Hindlimb muscle (tissue), 1 donor: Measurements from ENCODE around the gene DUOX1. TPM values are rescaled to one million over a fixed set of nuclear protein-coding genes. Genes with fewer than 3 reads are reported as not detected.
A peak's percentile ranks its signal among the peaks of the same experiment; 100 is the strongest.

Experiments
- DNase-seq: peaks from one replicate; pipeline ENCODE4 v3.0.0-alpha.2; 2013
- polyA plus RNA-seq: library from polyadenylated mRNA; unstranded; fragments of 120-200 nt; gene quantifications from one replicate; pipeline ENCODE4 v1.2.1, GENCODE V29; 2013; ENCODE audit not compliant: insufficient read length

The DUOX1 gene
- polyA plus RNA-seq, 1 donor, result 1.8 TPM

- DNase-seq, result no peak
These were observed 14.2 kb downstream of the DUOX1 start for GRCh38 chr15:45143946-45144345.

DNA sequence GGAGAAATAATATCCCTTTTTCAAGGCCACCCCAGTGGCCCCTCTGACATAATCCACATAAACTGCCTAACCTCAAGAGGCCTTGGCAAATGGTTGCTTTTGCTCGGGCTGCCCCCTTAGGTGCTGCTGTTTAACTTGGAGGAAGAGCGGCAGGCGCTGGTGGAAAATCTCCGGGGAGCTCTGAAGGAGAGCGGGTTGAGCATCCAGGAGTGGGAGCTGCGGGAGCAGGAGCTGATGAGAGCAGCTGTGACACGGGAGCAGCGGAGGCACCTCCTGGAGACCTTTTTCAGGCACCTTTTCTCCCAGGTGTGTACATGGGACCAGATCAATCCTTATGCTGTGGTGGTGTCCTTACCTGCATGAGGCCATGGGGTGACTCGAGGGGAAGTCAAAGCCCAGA lies 15.0 kb downstream of the DUOX1 start:
- DNase-seq, result no peak

DNA sequence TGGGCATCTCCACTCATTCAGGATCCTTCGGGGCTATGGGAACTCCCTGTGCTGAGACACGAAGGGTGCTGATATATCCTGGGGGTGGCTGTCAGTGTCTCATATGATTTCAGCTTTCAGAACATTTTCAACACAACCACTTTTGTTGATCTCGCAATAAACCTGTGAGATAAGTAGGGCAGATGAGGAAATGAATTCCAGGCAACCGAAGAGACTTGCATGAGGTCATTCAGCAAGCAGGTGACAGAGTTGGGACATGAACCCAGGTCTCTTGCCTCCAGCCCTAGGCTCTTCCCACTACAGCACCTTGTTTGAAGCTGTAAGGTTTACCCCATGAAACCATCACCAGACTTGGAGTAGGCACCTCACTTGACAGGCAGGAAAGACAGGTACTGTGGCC lies 16.6 kb downstream of the DUOX1 start:
- DNase-seq, result no peak

GRCh38 chr15:45147606-45148005 lies 17.8 kb downstream of the DUOX1 start:
- no peak for DNase-seq

DNA sequence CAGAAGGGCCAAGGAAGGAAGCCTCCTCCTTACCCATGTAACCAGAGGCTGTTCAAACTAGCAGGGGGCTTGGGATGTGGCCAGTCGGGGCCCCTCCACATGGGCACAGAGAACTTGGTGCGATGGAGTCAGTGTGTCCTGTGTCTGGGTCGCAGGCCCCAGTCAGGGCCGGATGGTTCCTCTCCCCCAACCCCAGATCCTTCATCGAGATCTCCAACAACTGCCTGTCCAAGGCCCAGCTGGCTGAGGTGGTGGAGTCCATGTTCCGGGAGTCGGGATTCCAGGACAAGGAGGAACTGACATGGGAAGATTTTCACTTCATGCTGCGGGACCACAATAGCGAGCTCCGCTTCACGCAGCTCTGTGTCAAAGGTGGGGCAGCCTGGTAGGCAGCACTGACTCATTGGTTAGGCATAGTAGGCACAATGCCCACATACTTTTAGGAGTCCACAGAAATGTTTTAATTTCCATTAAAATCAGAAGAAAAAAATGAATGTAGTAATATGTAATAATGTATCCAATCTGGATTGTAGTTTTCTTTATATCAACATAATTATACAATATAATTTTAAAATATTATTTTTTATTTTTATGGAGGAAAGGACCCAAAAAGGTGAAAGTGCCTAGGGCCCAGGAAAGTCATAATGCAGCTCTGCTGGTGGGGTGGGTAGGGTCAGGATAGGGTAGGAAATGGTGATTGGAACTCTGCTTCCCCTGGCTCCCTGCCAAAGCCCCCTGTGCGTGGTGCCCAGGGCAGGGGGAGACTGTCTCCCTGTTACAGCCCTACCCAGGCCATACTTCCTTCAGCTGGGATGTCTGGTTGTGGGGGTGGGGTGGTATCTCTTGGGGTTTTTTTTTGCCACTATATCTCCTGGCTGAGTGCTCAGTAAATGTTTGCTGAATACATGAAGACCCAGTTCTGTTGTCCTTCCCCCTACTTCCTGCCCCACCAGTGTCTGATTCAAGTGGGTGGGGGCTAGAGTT lies 18.6 kb downstream of the DUOX1 start:
- no peak for DNase-seq

- no peak for DNase-seq
These were observed 19.3 kb downstream of the DUOX1 start for GRCh38 chr15:45149060-45149459.

DNA sequence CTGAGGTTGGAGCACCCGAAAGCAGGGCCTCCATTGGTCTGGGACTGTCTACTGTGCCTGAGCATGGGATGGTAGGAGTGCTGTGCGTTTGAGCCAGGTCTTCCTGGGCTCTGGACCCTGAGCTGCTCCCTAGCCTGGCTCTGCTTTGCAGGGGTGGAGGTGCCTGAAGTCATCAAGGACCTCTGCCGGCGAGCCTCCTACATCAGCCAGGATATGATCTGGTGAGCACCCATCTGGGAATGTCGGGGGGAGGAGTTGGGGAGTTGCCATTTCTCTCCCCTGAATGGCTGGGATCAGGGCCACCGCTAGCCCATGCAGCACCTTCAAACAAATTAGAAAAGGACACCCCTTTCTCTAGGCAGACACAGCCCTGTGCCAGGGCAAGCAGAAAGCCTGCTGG lies 20.7 kb downstream of the DUOX1 start:
- no peak for DNase-seq

DNA sequence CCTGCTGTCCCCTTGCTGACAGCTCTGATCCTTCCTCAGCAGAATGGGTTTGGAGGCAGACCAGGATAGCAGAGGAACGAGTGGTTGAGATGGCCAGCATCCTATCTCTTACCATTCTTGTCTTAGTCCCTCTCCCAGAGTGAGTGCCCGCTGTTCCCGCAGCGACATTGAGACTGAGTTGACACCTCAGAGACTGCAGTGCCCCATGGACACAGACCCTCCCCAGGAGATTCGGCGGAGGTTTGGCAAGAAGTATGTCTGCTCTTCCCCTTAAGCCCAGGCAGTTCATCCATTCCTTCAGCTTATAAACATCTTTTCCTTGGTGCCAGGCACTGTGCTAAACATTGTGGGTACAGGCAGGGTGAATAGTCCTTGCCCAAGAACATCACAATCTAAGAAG lies 21.2 kb downstream of the DUOX1 start:
- no peak for DNase-seq

DNA sequence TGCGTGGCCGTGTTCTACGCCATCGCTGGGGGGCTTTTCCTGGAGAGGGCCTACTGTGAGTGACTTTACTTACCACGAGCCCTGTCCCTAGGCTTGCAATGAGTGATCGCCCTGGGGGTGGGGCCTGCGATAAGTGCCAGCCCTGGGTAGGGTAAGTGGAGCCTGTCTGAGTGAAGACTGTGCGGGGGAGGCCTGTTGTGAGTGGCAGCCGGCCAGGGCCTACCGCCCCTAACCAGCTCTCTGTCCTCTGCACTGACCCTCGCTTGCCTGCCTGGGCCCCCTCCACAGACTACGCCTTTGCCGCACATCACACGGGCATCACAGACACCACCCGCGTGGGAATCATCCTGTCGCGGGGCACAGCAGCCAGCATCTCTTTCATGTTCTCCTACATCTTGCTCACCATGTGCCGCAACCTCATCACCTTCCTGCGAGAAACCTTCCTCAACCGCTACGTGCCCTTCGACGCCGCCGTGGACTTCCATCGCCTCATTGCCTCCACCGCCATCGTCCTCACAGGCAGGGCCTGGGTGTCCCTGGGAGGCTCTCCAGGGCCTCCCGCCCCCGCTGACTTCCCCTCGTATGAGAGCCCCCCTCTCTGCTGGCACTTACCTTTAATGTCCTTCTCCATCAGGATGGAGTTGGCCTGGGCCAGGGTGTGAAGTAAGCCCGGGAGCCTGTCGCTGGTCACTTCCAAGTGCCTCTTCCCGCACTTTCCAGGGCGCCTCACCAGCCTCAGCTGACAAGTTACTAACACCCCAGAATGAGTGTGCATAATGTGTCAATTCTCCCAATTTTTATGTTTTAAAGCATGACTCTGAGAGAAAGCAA lies 22.4 kb downstream of the DUOX1 start:
- no peak for DNase-seq

DNA sequence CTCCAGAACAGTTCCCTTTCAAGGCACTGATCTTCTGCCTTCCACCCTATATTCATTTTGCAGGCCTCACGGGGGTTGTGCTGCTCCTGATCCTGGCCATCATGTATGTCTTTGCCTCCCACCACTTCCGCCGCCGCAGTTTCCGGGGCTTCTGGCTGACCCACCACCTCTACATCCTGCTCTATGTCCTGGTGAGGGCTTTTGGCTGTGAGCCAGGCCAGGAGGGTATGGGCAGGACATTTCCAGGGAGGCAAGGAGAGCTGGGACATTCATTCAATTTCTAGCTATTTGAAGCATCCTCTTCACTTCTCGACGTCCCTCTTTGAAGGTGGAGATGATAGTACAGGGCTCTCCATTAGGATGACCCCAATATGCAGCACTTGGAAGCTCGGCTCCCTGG lies 25.9 kb downstream of the DUOX1 start:
- no peak for DNase-seq

DNA sequence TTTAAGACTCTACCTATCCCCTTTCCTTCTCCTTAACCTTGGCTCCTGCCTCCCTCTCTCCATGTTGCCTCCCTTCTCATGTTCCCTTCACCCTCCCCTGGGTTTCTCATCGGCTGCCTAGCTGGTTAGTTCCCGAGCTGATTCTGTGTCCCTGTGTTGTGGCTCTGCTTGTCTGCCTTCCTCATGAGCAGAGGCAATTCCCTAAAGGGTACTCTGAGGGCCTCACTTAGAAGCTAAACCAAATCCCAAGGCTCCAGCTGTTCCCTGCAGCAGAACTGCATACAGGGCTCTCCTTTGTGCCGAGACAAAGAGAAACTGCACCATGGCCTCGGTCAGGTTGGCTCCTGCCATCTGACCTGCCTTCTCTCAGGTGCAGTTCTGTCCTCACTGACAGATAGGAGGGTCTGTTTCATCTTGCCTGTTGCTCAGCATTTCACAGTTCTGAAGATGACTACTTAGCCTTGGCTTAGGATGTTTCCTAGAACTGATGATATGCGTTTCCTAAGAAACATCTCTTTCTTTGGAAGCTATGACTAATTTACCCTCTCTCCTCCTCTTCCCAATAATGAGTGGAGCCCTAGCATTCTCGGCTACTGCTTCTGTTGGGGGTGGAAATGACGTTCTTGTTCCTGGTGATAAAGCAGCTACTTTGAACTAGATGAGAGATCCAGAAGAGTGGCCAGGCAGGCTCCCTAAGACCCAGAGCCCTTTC lies 27.1 kb downstream of the DUOX1 start:
- no peak for DNase-seq

- DNase-seq, result no peak
These were observed 28.2 kb downstream of the DUOX1 start for GRCh38 chr15:45157974-45158373.

GRCh38 chr15:45161666-45162065 lies 31.9 kb downstream of the DUOX1 start:
- DNase-seq, result no peak

- peak; percentile 69 for DNase-seq
These were observed 33.1 kb downstream of the DUOX1 start for GRCh38 chr15:45162771-45163507.

DNA sequence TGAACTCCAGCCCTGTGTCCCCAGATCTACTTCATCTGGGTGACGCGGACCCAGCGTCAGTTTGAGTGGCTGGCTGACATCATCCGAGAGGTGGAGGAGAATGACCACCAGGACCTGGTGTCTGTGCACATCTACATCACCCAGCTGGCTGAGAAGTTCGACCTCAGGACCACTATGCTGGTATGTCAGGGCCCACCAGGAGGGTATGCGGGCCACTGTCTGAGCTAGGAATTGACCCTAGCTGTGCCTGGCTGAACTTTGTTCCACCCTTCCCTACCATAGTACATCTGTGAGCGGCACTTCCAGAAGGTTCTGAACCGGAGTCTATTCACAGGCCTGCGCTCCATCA lies 33.7 kb downstream of the DUOX1 start:
- no peak for DNase-seq

DNA sequence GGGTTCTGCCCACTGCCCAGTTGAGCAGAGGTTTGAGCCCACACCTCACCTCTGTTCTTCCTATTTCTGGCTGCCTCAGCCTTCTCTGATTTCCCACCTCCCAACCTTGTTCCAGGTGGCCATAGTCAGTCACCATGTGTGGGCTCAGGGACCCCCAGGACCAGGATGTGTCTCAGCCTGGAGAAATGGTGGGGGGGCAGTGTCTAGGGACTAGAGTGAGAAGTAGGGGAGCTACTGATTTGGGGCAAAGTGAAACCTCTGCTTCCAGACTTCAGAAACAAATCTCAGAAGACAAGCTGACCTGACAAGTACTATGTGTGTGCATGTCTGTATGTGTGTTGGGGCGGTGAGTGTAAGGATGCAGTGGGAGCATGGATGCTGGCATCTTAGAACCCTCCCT lies 35.1 kb downstream of the DUOX1 start:
- DNase-seq, result no peak

DNA sequence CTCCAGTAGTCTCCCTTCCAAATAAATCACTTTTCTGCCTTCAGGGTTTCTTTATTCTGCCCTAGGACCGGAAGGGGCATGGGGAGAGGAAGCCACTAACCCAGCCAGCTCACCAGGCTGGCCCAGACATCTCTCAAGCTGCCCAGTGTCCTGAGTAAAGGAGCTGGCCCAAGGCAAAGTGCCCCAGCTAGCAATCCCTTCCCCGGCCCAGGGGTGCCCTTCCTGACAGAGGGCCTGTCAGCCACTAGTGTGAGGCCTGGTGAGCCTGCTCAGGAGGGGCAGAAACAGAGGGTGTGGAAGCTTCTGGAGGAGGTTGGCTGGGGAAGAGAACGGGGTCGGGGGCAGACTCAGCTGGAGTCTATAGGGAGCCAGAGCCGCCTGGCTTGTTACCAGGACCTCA lies 35.7 kb downstream of the DUOX1 start:
- no peak for DNase-seq

DNA sequence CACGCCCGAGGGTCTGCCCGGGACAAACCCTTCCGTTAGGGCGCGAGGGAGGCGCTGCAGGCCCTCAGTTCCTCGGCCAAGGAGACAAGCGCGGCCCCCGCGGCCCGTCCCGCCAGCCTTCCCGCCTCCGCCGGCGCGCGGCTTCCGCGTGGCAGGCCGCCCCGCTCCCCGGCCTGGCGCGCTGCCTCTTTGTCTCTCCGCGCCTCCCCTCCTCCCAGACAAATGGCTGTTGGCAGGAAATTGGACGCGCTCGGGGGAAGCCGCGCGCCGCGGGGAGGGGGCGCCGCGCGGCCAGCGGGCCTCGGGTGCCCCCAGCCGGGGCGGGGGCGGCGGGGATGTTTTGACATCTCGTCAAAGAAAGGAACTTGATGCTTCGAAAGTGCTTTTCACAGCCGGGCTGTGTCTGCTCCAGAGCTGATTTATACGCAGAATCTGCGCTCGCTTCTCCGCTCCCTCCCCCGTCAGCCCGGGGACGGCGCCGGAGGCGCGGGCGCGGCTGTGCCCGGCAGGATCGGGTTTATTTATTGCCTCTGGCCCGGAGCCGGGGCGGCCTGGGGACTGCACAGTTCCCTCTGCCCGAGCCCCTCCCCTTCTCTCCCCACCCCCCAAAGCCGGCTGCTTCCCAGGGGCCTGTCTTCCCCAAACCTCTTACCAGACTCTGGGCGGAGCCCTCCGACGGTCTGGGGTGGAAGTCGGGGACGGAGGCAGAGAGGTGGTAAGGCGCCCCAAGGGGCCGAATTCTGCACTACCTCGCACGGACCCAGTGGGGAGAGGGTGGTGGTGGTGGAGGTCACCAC lies 37.2 kb downstream of the DUOX1 start:
- peak; percentile 87 for DNase-seq

DNA sequence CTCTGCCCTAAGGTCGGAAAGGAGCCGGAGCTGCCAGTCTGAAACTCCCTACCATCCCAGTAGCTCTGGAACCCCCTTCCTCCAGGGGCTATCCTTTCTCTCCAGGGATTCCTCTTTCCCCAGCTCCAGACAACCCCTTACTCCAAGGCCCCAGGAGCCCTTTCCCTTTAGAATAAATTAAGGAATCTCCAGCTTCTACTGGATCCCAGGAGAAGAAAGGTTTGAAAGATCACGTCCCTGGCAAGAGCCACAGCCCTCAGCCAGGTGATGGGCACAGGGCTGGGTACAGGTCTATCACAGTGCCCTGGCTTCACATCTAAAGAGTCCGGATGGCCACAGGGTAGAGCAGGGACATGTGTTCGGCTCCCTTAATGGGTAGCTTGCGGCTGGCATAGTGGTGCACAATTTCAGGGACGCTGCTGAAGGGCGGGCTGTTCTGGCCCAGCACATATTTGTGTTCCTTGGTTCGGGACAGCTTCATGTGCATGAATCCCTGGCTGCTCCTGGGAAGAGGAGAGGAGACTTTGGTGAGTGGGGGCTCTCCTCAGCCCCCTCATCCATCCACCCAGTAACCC lies 37.9 kb downstream of the DUOX1 start:
- DNase-seq, result no peak

DNA sequence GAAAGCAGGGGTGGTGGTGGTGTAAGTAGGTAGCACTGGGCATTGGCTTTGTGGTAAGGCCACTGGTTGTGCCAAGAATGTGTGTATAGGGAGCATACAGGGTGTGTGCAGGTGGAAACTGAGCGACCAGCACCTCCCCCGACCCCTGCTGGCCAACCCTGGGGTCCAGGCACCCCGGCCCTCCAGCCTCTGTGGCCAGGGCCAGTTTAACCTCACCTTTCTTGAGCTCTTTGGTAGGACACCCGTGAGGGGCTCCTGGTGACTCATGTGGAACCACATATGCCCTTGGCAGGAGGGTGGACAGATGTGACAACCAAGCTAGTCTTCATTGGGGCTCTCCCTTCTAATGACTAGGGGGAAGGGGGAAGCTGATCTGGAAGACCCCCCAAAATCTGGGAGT lies 38.5 kb downstream of the DUOX1 start:
- no peak for DNase-seq
